ENCODE data around the gene NUDT14.

- TF ChIP-seq SMC3 (IDR thresholded peaks at IDR 0.05; ENCODE audit: low read depth, low read length): 0 out of 2 replicates have a peak, but pooled peaks have one; percentile 10
- TF ChIP-seq RFX5 (IDR thresholded peaks at IDR 0.05; ENCODE audit: low read depth, low read length): no peak
- no peak for TF ChIP-seq USF2 (IDR thresholded peaks at IDR 0.05; ENCODE audit: low read depth, low read length)
- peak; percentile 41 for TF ChIP-seq CTCF (conservative IDR thresholded peaks at IDR 0.05; ENCODE audit: low read depth, low read length)
- no peak for TF ChIP-seq BHLHE40 (IDR thresholded peaks at IDR 0.05; ENCODE audit: low read depth, low read length)
- TF ChIP-seq RAD21 (IDR thresholded peaks at IDR 0.05; ENCODE audit: low read length): peak; percentile 24; the same call in 1 of the 2 replicates
- no peak for TF ChIP-seq MAZ (IDR thresholded peaks at IDR 0.05; ENCODE audit: borderline replicate concordance, low read depth, low read length)
Observed at GRCh38 chr14:105168979-105169507, 12.1 kb downstream of the NUDT14 start.
